ENCODE results near the gene LCK. TPM values are rescaled to one million over a fixed set of nuclear protein-coding genes. Genes with fewer than 3 reads are reported as not detected.

Gene LCK
- total RNA-seq, 1 experiment from 2014 or later = 37.6 TPM

DNA sequence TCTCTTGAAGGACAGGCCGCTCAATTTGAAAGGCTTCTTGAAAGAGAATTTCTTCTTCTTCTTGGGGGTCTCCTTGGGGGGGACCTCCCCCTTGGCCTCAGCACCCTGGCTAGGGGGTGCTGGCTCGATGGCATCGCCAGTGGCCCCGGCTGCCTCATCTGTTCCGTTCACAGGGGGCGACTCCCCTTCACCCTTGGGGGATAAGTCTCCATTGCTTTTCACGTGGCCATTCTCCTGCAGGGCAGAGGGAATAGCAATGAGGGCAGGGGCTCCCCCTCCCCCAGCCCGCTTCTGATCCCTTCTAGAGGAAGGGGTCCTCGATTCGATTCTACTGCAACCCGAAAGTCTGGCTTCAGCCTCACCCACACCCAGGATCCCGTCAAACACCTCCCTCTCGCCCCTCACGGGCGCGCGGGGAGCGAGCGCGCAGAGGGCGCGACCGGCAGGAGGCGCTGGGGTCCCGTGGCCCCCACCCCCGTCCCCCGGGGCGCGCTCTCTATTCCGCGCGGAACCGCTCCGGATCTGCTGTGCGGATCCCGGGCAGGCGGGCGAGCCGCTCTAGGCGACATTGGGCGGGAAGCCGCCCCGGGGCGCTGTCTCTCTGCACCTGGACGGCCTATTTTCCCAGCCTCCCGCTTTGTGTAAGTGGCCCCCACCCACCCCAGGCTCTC lies 83.9 kb downstream of the LCK start:
- H3K9me3 ChIP-seq (ENCODE audit: control insufficient read depth, low read depth, low read length) = no peaks in the 10 kb centered on the region
- H2AFZ ChIP-seq (ENCODE audit: low read length) = no peak overlapping the region
- H3T11ph ChIP-seq (ENCODE audit: low read length) = no peak overlapping the region
- peaks cover 3% of the 10 kb centered on the region; the same call in 1 of the 2 replicates for H3K4me1 ChIP-seq (ENCODE audit: insufficient read depth, low read length)
- peaks cover 11% of the 10 kb centered on the region for H3K23me2 ChIP-seq (ENCODE audit: insufficient read length, low read depth, low read length, poor library complexity, severe bottlenecking)
- no peak overlapping the region for H4K5ac ChIP-seq (ENCODE audit: insufficient read length, low read depth, low read length)
- H2AK5ac ChIP-seq (ENCODE audit: insufficient read length, low read length) = no peak overlapping the region
- H3K27ac ChIP-seq (ENCODE audit: insufficient read length, low read depth, low read length) = no peak overlapping the region
- no peak overlapping the region for H2BK15ac ChIP-seq (ENCODE audit: low read depth, low read length)
- H3K27me3 ChIP-seq (ENCODE audit: insufficient read depth, low read length) = peaks cover 2% of the 10 kb centered on the region; the same call in 1 of the 2 replicates
- DNase-seq = no peak
- TF ChIP-seq, protein P1, sequence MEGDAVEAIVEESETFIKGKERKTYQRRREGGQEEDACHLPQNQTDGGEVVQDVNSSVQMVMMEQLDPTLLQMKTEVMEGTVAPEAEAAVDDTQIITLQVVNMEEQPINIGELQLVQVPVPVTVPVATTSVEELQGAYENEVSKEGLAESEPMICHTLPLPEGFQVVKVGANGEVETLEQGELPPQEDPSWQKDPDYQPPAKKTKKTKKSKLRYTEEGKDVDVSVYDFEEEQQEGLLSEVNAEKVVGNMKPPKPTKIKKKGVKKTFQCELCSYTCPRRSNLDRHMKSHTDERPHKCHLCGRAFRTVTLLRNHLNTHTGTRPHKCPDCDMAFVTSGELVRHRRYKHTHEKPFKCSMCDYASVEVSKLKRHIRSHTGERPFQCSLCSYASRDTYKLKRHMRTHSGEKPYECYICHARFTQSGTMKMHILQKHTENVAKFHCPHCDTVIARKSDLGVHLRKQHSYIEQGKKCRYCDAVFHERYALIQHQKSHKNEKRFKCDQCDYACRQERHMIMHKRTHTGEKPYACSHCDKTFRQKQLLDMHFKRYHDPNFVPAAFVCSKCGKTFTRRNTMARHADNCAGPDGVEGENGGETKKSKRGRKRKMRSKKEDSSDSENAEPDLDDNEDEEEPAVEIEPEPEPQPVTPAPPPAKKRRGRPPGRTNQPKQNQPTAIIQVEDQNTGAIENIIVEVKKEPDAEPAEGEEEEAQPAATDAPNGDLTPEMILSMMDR (conservative IDR thresholded peaks at IDR 0.05) = peak; percentile 69
- no peak overlapping the region for H2BK12ac ChIP-seq (ENCODE audit: insufficient read length, low read depth, low read length)
- H2BK20ac ChIP-seq (ENCODE audit: low read depth, low read length, poor library complexity, severe bottlenecking) = no peak overlapping the region
- no peak overlapping the region for H2BK5ac ChIP-seq (ENCODE audit: insufficient read length, low read length)
- H3K18ac ChIP-seq (ENCODE audit: insufficient read length, low read depth, low read length) = peak overlapping the region; percentile 64
- Mint-ChIP-seq H3K9me3 (no peaks in the 10 kb centered on the region; a peak in 1 of 5 replicates), H3K4me3 (peak overlapping the region; percentile 93 to 97), H3K36me3 (ENCODE audit: insufficient read depth in 1 of 3, low read depth in 3 of 3) (peaks cover 29 to 51% (median 48%) of the 10 kb centered on the region in 3 experiments), H3K27ac (peak overlapping the region; percentile 93 to 98 (median 97)), H3K4me1 (peaks cover 43 to 55% of the 10 kb centered on the region in 2 experiments), H3K27me3 (ENCODE audit: low read depth) (peaks cover 36% of the 10 kb centered on the region)
- no CpG with 5 or more reads among the region's 46 CpGs for WGBS (ENCODE audit: extremely low coverage, insufficient read length, low lambda C conversion rate)
- H3K4me2 ChIP-seq (ENCODE audit: insufficient read depth, insufficient read length, low read length) = peak overlapping the region; percentile 60
- no peak overlapping the region for H3K56ac ChIP-seq (ENCODE audit: insufficient read length, low read depth, low read length)
- no peak overlapping the region for H3K23ac ChIP-seq (ENCODE audit: insufficient read length, low read depth, low read length)
- H3K79me1 ChIP-seq (ENCODE audit: insufficient read depth, low read depth, low read length, poor library complexity, severe bottlenecking) = no peaks in the 10 kb centered on the region
- H3K14ac ChIP-seq (ENCODE audit: insufficient read depth, low read length) = peak overlapping the region; percentile 63
- no peaks in the 10 kb centered on the region for H4K20me1 ChIP-seq (ENCODE audit: control insufficient read depth, insufficient read depth, insufficient read length)
- H4K8ac ChIP-seq (replicated peaks; ENCODE audit: insufficient read length, low read depth, low read length) = no peak overlapping the region
- peak overlapping the region; percentile 72 for H3K9ac ChIP-seq (ENCODE audit: extremely low read depth, insufficient read length, low read length)
- no peak overlapping the region for H3K4ac ChIP-seq (ENCODE audit: low read depth, low read length)
- H3K79me2 ChIP-seq (ENCODE audit: insufficient read depth, low read length) = peaks cover 6% of the 10 kb centered on the region; the same call in 1 of the 2 replicates
- no peak overlapping the region for H4K91ac ChIP-seq (ENCODE audit: insufficient read length, low read depth, low read length)
- no peak overlapping the region for H2BK120ac ChIP-seq (ENCODE audit: low read depth, low read length, poor library complexity, severe bottlenecking)

Measured in H9 (cell line).